ENCODE data around the gene MED12L.

The MED12L gene

DNA sequence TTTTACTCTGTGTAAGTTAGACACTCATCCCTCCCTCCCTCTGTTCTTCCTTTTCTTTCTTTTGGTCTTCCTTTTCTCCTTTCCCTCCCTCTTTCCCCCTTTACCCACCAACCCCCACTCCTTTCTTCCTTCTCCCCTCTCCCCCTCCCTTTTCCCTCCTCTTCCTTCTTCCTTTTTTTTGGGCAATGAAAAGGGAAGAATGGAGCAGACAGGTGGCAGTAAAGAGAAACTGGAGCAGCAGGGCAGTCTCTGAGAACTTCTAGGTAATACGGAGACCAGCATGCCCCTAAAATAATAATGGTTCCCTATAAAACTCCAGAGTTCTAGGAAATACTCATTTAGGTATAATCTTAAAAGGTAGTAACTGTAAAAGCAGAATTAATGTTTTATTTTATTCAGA, 129.0 kb downstream of the MED12L start:
- Mint-ChIP-seq H3K4me3 (no peak overlapping the region), H3K27ac (no peak overlapping the region), H3K9me3 (no peaks in the 10 kb centered on the region), H3K27me3 (ENCODE audit: low read depth) (no peaks in the 10 kb centered on the region), H3K36me3 (ENCODE audit: low read depth) (no peaks in the 10 kb centered on the region), H3K4me1 (peaks cover 32% of the 10 kb centered on the region)
- TF ChIP-seq CTCF (IDR thresholded peaks at IDR 0.05; ENCODE audit: unreplicated experiment in 3 of 3): no peak

DNA sequence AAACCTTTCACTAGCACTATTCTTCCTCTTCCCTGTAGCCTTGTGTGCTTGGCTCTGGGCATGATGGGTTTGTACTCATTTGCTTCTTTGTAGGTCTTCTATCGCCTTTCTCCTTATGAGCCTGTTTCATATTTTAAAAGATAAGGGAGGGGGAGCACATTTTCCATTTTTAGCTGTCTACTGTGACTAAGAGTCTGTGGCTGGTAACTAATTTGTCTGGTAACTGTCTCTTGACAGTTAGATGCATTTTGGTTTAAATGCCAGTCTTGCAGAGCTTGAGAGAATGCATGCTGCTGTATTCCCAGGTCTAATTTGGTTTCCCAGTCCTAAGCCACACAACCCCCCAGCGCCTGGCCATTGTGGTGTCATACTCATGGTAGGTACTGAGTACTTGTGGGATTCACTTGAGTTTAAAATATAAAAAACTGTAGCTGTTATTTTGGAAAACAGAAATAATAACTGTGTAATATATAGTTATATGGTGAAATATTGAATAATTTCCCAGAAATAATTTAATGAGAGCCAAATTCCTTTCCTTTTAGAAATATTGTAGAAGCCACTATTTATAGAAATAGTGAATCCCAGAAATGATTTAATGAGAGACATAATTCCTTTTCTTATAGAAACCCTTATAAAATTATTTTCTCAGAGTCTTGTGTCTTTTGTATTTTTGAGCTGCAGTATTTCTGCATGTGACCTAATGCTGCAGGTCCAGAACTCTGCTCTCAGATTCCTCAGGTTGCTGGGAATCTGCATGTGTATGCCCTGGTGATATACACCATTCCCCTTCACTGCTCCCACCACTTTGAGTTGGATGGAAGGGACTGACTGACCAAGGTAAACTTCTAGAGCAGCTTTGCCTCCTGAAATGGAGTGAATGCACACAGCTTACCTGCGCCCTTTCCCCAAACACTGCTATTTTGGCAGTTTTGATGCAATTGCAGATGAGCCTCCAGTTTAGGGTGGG, 131.5 kb downstream of the MED12L start:
- Mint-ChIP-seq H3K9me3 (peaks cover 6% of the 10 kb centered on the region), H3K4me1 (peaks cover 33% of the 10 kb centered on the region), H3K4me3 (no peak overlapping the region), H3K27ac (peak overlapping the region in 2 of 3 experiments; percentile 28 to 57), H3K27me3 (ENCODE audit: low read depth) (no peaks in the 10 kb centered on the region), H3K36me3 (ENCODE audit: low read depth) (peaks cover 18% of the 10 kb centered on the region)
- no peak for TF ChIP-seq CTCF (IDR thresholded peaks at IDR 0.05; ENCODE audit: unreplicated experiment in 3 of 3)

DNA sequence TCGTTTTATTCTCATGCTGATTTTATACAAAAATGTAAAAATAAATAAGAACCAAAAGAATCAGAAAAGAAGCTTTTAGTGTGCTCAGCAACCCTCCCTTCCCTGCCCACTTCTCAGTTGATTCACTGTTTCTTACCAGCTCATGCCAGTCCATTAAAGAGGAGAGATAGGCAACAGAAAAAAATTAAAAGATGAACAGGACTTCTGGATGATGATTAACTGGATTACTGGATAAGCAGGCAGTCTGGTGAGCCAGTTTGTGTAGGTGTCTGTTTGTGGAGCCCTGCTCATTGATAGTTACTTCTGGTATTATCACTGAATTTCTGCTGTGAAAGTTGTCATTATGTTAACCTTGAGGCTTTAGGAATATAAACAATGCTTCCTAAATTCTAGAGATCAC, 132.7 kb downstream of the MED12L start:
- Mint-ChIP-seq H3K27me3 (ENCODE audit: low read depth) (no peaks in the 10 kb centered on the region), H3K4me3 (no peak overlapping the region), H3K9me3 (peaks cover 13% of the 10 kb centered on the region), H3K36me3 (ENCODE audit: low read depth) (peaks cover 29% of the 10 kb centered on the region), H3K27ac (peak overlapping the region in 2 of 3 experiments; percentile 30 to 57), H3K4me1 (peaks cover 33% of the 10 kb centered on the region)
- no peak for TF ChIP-seq CTCF (IDR thresholded peaks at IDR 0.05; ENCODE audit: unreplicated experiment in 3 of 3)

GRCh38 chr3:151219056-151219455, 133.6 kb downstream of the MED12L start:
- no peak for TF ChIP-seq CTCF (IDR thresholded peaks at IDR 0.05; ENCODE audit: unreplicated experiment in 3 of 3)
- Mint-ChIP-seq H3K9me3 (peaks cover 13% of the 10 kb centered on the region), H3K36me3 (ENCODE audit: low read depth) (peaks cover 29% of the 10 kb centered on the region), H3K4me1 (peaks cover 33% of the 10 kb centered on the region), H3K27ac (peak overlapping the region in 1 of 3 experiments; percentile 29), H3K4me3 (no peak overlapping the region), H3K27me3 (ENCODE audit: low read depth) (no peaks in the 10 kb centered on the region)

- Mint-ChIP-seq H3K9me3 (peaks cover 13% of the 10 kb centered on the region), H3K27ac (no peak overlapping the region), H3K4me1 (peaks cover 22% of the 10 kb centered on the region), H3K4me3 (no peak overlapping the region), H3K27me3 (ENCODE audit: low read depth) (no peaks in the 10 kb centered on the region), H3K36me3 (ENCODE audit: low read depth) (peaks cover 29% of the 10 kb centered on the region)
- TF ChIP-seq CTCF (IDR thresholded peaks at IDR 0.05; ENCODE audit: unreplicated experiment in 3 of 3): no peak
Measured at GRCh38 chr3:151224268-151224866, 138.9 kb downstream of the MED12L start.

Measured in nephron (organoid).